Upper lobe of right lung (tissue), 1 donor: ENCODE data around the gene SLC39A7. TPM values are rescaled to one million over a fixed set of nuclear protein-coding genes. Genes with fewer than 3 reads are reported as not detected.
A peak's percentile ranks its signal among the peaks of the same experiment; 100 is the strongest.

Experiments
- ATAC-seq: fragments of 200-7000 bp; cut with Tn5 transposase; one replicate; pipeline ENCODE4 v1.9.1; 2020; ENCODE audit warnings: mild to moderate bottlenecking, moderate library complexity
- DNase-seq: peaks from one replicate; pipeline ENCODE4 v3.0.0-alpha.2; 2020
- H3K27ac ChIP-seq: fragments of 200-600 bp; one replicate; pipeline ENCODE4 v1.8.0; 2022
- H3K27me3 ChIP-seq: fragments of 200-600 bp; one replicate; pipeline ENCODE4 v1.8.0; 2022; ENCODE audit warnings: mild to moderate bottlenecking
- H3K36me3 ChIP-seq: fragments of 200-600 bp; one replicate; pipeline ENCODE4 v1.8.0; 2022
- H3K4me1 ChIP-seq: fragments of 200-600 bp; one replicate; pipeline ENCODE4 v1.8.0; 2022
- H3K4me3 ChIP-seq: fragments of 200-600 bp; one replicate; pipeline ENCODE4 v1.8.0; 2022; ENCODE audit warnings: mild to moderate bottlenecking
- H3K9me3 ChIP-seq: fragments of 200-600 bp; one replicate; pipeline ENCODE4 v1.8.0; 2022
- CTCF ChIP-seq: fragments of 200-600 bp; IDR thresholded peaks from one replicate; pipeline ENCODE4 v1.8.0; 2022; ENCODE audit warnings: antibody characterized with exemption
- intact Hi-C: fragments of 100-400 bp; cut with DNase I; formaldehyde crosslinking; loops from one replicate; pipeline ENCODE4 v1.11.0; 2022
- total RNA-seq: library from RNA; stranded (reverse); fragmentation: NEBNext Ultra II Directional; extraction: Animal tissue kit (Norgen Biotek cat#: 25700); gene quantifications from one replicate; pipeline ENCODE4 v1.2.1, GENCODE V29; 2021
- donor health status: DM: no; HTN: yes; CAD: no; lungs with severe emphysema.

Gene SLC39A7
- total RNA-seq, 1 donor from 2014 or later = 89.1 TPM

- DNase-seq (peak; percentile 39), ATAC-seq (no peak)
- H3K4me3 ChIP-seq = no peak overlapping the region
- TF ChIP-seq CTCF = no peak
- no peaks in the 10 kb centered on the region for H3K4me1 ChIP-seq
- H3K9me3 ChIP-seq = no peaks in the 10 kb centered on the region
- intact Hi-C loops = no loop called here
- H3K27me3 ChIP-seq = no peaks in the 10 kb centered on the region
- no peaks in the 10 kb centered on the region for H3K36me3 ChIP-seq
- H3K27ac ChIP-seq = no peak overlapping the region
These were observed 23.8 kb upstream of the SLC39A7 start for GRCh38 chr6:33176906-33177305.

- H3K4me1 ChIP-seq = no peaks in the 10 kb centered on the region
- H3K27ac ChIP-seq = no peak overlapping the region
- intact Hi-C loops = no loop called here
- ATAC-seq (no peak), DNase-seq (no peak)
- no peak overlapping the region for H3K4me3 ChIP-seq
- TF ChIP-seq CTCF = no peak
- H3K9me3 ChIP-seq = no peaks in the 10 kb centered on the region
- H3K36me3 ChIP-seq = no peaks in the 10 kb centered on the region
- H3K27me3 ChIP-seq = no peaks in the 10 kb centered on the region
These were observed 22.9 kb upstream of the SLC39A7 start for GRCh38 chr6:33177552-33178446.

GRCh38 chr6:33178755-33179475 is 21.8 kb upstream of the SLC39A7 start:
- H3K4me1 ChIP-seq = no peaks in the 10 kb centered on the region
- intact Hi-C loops = no loop called here
- DNase-seq = no peak
- H3K36me3 ChIP-seq = no peaks in the 10 kb centered on the region
- H3K4me3 ChIP-seq = no peak overlapping the region
- H3K9me3 ChIP-seq = no peaks in the 10 kb centered on the region
- no peaks in the 10 kb centered on the region for H3K27me3 ChIP-seq
- TF ChIP-seq CTCF = no peak
- ATAC-seq = no peak
- H3K27ac ChIP-seq = no peak overlapping the region

- DNase-seq (no peak), ATAC-seq (no peak)
- H3K27ac ChIP-seq = no peak overlapping the region
- TF ChIP-seq CTCF = no peak
- no peaks in the 10 kb centered on the region for H3K27me3 ChIP-seq
- H3K36me3 ChIP-seq = no peaks in the 10 kb centered on the region
- intact Hi-C loops = no loop called here
- no peaks in the 10 kb centered on the region for H3K4me1 ChIP-seq
- no peaks in the 10 kb centered on the region for H3K9me3 ChIP-seq
- no peak overlapping the region for H3K4me3 ChIP-seq
These were observed 19.5 kb upstream of the SLC39A7 start for GRCh38 chr6:33181141-33181540.

- Histone ChIP-seq H3K27ac (no peak overlapping the region), H3K36me3 (no peaks in the 10 kb centered on the region), H3K27me3 (no peaks in the 10 kb centered on the region), H3K9me3 (no peaks in the 10 kb centered on the region), H3K4me3 (no peak overlapping the region), H3K4me1 (no peaks in the 10 kb centered on the region)
- intact Hi-C loops = no loop called here
- ATAC-seq = peak; percentile 28
- TF ChIP-seq CTCF = no peak
- DNase-seq = no peak
These were observed 17.5 kb upstream of the SLC39A7 start for GRCh38 chr6:33183071-33183683.
